ENCODE data around the gene ASIC4. TPM values are rescaled to one million over a fixed set of nuclear protein-coding genes. Genes with fewer than 3 reads are reported as not detected.

ASIC4 gene
- total RNA-seq, 1 experiment from 2014 or later, result 0.11 TPM

GRCh38 chr2:219523031-219523671 is 8.9 kb downstream of the ASIC4 start:
- Histone ChIP-seq H3K4me2 (ENCODE audit: low read length) (peak overlapping the region; percentile 44; the same call in 1 of the 2 replicates), H3K9me3 (ENCODE audit: low read length) (no peaks in the 10 kb centered on the region), H4K20me1 (ENCODE audit: low read length) (no peaks in the 10 kb centered on the region), H3K27me3 (ENCODE audit: low read length) (0 out of 2 replicates have a peak, but pooled peaks cover 4% of the 10 kb centered on the region), H3K9me2 (replicated peaks; ENCODE audit: low read length) (no peaks in the 10 kb centered on the region), H3K79me2 (ENCODE audit: low read length) (no peaks in the 10 kb centered on the region), H3K36me3 (ENCODE audit: low read depth, low read length) (no peaks in the 10 kb centered on the region), H3K9ac (ENCODE audit: low read length) (no peak overlapping the region), H3F3A (ENCODE audit: low read length, unreplicated experiment) (no peaks in the 10 kb centered on the region), H3K4me1 (ENCODE audit: insufficient read depth, low read length) (peaks cover 14% of the 10 kb centered on the region), H3K4me3 (ENCODE audit: low read length) (no peak overlapping the region), H3K27ac (ENCODE audit: low read length) (no peak overlapping the region), H2AFZ (ENCODE audit: low read length) (0 out of 2 replicates have a peak overlapping the region, but pooled peaks have one; percentile 36)
- CTCF ChIA-PET, result no interaction called here
- no TSS peak for BruUV-seq (replicated peaks)
- TF ChIP-seq EZH2 (IDR thresholded peaks at IDR 0.05; ENCODE audit: low read length, unreplicated experiment), result no peak
- TF ChIP-seq EZH2phosphoT487 (IDR thresholded peaks at IDR 0.05; ENCODE audit: borderline replicate concordance, low read length), result no peak
- TF ChIP-seq CTCF (conservative IDR thresholded peaks at IDR 0.05; ENCODE audit: low read depth, low read length), result no peak
- DNase-seq (no peak), ATAC-seq (no peak)
- POLR2A ChIA-PET (ENCODE audit: unreplicated experiment), result no interaction called here
- intact Hi-C loops (cut with micrococcal nuclease), result no loop called here

- CTCF ChIA-PET, result no interaction called here
- ATAC-seq, result no peak
- intact Hi-C loops (cut with micrococcal nuclease), result no loop called here
These were observed 10.5 kb downstream of the ASIC4 start for GRCh38 chr2:219524817-219525216.

More at GRCh38 chr2:219524817-219525216, 10.5 kb downstream of the ASIC4 start:
- Histone ChIP-seq H3K27me3 (ENCODE audit: low read length) (peaks cover 10% of the 10 kb centered on the region), H3K4me2 (ENCODE audit: low read length) (no peak overlapping the region), H3K4me3 (ENCODE audit: low read length) (no peak overlapping the region), H3K36me3 (ENCODE audit: low read depth, low read length) (no peaks in the 10 kb centered on the region), H3K27ac (ENCODE audit: low read length) (no peak overlapping the region), H3K9me3 (ENCODE audit: low read length) (no peaks in the 10 kb centered on the region), H3K9ac (ENCODE audit: low read length) (no peak overlapping the region), H3K9me2 (replicated peaks; ENCODE audit: low read length) (no peaks in the 10 kb centered on the region), H3K79me2 (ENCODE audit: low read length) (no peaks in the 10 kb centered on the region), H4K20me1 (ENCODE audit: low read length) (no peaks in the 10 kb centered on the region), H2AFZ (ENCODE audit: low read length) (no peak overlapping the region), H3K4me1 (ENCODE audit: insufficient read depth, low read length) (peaks cover 14% of the 10 kb centered on the region), H3F3A (ENCODE audit: low read length, unreplicated experiment) (no peaks in the 10 kb centered on the region)
- TF ChIP-seq EZH2 (IDR thresholded peaks at IDR 0.05; ENCODE audit: low read length, unreplicated experiment) (no peak), CTCF (conservative IDR thresholded peaks at IDR 0.05; ENCODE audit: low read depth, low read length) (no peak), EZH2phosphoT487 (IDR thresholded peaks at IDR 0.05; ENCODE audit: borderline replicate concordance, low read length) (no peak)
- no peak for DNase-seq
- POLR2A ChIA-PET (ENCODE audit: unreplicated experiment), result no interaction called here
- BruUV-seq (replicated peaks), result no TSS peak

Data from PC-3 (cell line).